ENCODE measurements around the gene LGR4. TPM values are rescaled to one million over a fixed set of nuclear protein-coding genes. Genes with fewer than 3 reads are reported as not detected.
A peak's percentile ranks its signal among the peaks of the same experiment; 100 is the strongest.

LGR4 gene
- total and polyA plus RNA-seq, 5 experiments from 2014 or later, result 0.13 to 1.3 (median 0.24) TPM

DNA sequence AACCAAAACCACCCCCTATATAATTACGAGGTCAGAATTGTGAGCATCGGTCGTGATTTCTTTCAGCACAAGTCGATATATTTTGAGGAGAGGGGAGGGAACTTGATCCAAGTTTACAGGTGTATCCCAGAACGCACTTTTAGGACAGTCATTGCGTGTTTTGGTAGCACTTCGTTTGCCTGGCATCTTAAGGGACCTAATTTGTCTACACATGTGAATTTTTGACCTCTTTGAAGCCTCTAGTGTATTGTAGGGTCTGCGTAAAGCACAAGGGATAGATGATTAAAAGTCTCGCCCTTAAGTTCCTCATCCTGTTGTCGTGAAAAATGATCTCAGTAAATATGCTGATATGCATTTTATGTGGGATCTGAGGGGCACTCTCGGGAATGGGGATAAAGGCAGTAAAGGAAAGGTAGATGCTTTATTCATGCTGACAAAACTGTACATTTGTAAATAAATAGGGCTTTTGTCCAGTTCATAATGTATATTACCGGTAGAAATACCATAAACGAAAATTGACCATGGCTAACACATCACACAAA lies 108.9 kb downstream of the LGR4 start:
- DNase-seq, result no peak
- POLR2A ChIA-PET, result interaction anchor here (0.5 to 1.0 kb wide), 2 partner anchors 64 to 143 kb away, joined by 3 to 8 read pairs; no protein-coding TSS in a partner anchor
- no peaks in the 10 kb centered on the region for H3K36me3 Mint-ChIP-seq
- H3K27ac Mint-ChIP-seq, result peak overlapping the region; percentile 82 to 94 (median 91)
- no peak for ATAC-seq
- H3K9me3 Mint-ChIP-seq, result no peaks in the 10 kb centered on the region
- peaks cover 0 to 2% (median 0%) of the 10 kb centered on the region in 5 donors for H3K27me3 Mint-ChIP-seq
- H3K4me3 Mint-ChIP-seq, result peak overlapping the region; percentile 85 to 96 (median 92)
- H3K4me1 Mint-ChIP-seq, result peaks cover 14 to 32% (median 28%) of the 10 kb centered on the region in 4 donors

DNA sequence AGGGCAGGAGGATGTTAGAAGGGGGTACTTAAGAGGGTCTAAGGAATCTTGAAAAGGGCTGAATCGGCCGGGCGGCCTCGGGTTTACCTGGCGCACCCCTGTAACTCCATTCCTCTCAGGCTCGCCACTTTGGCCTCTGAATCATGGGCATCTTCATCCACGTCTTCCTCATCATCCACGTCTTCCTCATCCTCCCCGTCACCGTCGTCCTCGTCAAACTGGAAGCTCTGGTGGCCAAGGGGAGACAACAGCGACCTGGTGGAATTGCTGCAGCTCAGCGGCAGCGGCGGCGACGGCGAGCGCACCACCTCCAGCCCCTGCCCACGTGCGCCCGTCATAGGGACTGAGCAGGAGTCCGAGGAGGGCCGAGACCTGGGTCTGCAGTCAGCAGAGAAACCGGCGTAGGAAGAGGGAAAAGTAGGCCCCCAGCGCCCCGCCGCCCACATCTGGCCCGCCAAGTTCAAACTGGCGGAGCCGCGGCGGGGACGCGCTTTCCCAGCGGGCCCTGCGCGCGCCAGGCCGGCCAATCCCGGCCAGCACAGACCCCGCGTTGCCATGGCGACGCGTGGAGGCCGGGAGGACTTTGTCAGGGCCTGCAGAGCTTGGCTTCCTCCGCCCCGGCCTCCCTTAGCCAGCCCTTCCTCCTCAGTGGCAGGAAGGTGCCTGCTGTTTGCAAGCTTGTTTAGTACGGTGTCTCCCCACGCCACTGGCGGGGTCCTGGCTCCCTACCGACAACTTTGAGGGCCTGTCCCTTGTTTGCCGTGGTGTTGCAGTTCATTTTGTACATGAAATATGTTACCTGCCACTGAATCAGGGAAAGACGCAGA lies 109.6 kb downstream of the LGR4 start, which contains the start of gene CCDC34:
CCDC34 (minus strand) TSS at position 467 of the 827 bp plus-strand sequence; CDS start at position 446, 21 bp downstream.
- Mint-ChIP-seq H3K9me3 (no peaks in the 10 kb centered on the region), H3K27me3 (no peaks in the 10 kb centered on the region), H3K36me3 (no peaks in the 10 kb centered on the region), H3K4me1 (peaks cover 14 to 32% (median 28%) of the 10 kb centered on the region in 4 donors), H3K27ac (peak within 1 kb of the TSS; percentile 82 to 94 (median 92)), H3K4me3 (peak within 1 kb of the TSS; percentile 85 to 96 (median 92))
- DNase-seq (peak; percentile 82 to 95 (median 88)), ATAC-seq (peak; percentile 98)
- POLR2A ChIA-PET, result interaction anchor here (0.5 to 1.0 kb wide), 2 partner anchors 63 to 144 kb away, joined by 3 to 8 read pairs; no protein-coding TSS in a partner anchor

DNA sequence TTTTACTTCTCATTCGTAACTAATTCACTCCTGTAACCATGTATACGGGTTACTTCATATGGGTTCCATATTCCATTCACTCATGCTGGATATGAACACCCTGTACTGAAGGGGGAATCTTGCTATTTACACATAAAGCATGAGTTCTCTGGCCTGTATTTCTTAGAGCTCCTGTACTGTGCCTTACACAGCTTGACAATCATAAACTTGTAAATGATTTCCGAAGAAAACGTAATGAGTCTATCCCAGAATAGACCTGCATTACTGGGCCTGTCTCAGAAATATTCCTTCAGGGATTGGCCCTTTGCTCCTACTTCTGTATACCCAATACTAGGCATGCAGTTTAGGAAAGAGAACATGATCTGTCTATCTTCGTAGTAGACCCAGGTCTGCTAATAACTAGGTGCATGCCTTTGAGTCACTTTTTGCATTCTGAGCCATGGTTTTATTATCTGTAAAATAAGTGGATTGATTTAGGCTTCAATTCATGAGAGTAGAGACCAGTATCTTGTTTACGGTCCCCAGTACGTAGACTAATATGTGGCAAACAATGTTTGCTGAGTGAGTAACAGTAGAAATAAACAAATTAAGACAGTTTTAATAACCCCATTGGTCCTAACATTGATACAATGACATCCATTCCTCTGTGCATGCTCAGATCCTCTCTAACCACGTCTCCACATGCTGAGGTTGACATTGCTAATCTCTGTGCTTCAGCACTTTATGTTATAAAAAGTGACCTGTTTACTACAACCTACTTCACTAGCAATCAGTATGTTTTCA lies 110.8 kb downstream of the LGR4 start:
- H3K4me1 Mint-ChIP-seq, result peaks cover 14 to 32% (median 28%) of the 10 kb centered on the region in 4 donors
- no peaks in the 10 kb centered on the region for H3K27me3 Mint-ChIP-seq
- H3K36me3 Mint-ChIP-seq, result no peaks in the 10 kb centered on the region

DNA sequence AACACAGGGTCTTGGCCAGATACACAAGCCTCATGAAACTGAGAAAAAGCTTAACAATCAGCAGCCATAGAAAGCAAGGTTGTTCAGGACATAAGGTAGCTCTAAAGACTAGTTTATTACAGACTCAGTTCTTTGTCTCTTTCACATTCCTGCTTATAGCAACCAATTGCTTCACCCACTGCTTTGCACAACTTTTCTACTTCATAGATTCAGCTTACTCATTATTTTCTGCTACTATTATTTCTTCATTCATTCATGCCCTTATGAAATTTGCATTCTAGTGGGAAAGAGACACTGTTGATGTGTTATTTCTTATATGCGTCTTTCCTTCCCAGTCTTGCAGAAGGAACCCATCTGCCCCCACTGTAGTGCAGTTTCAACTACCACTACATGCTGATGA lies 114.3 kb downstream of the LGR4 start:
- H3K27ac Mint-ChIP-seq, result no peak overlapping the region
- no peaks in the 10 kb centered on the region for H3K9me3 Mint-ChIP-seq
- H3K36me3 Mint-ChIP-seq, result peaks cover 0 to 3% (median 0%) of the 10 kb centered on the region in 3 donors
- no peak for DNase-seq
- POLR2A ChIA-PET, result no interaction called here
- ATAC-seq, result no peak
- no peaks in the 10 kb centered on the region for H3K27me3 Mint-ChIP-seq
- peaks cover 12 to 25% (median 21%) of the 10 kb centered on the region in 4 donors for H3K4me1 Mint-ChIP-seq
- H3K4me3 Mint-ChIP-seq, result no peak overlapping the region

More for the DNA sequence above, 110.8 kb downstream of the LGR4 start:
- POLR2A ChIA-PET, result no interaction called here
- DNase-seq, result peak in 1 of 10 donors; percentile 4
- ATAC-seq, result no peak
- Mint-ChIP-seq H3K9me3 (no peaks in the 10 kb centered on the region), H3K4me3 (peak overlapping the region; percentile 85 to 96 (median 92)), H3K27ac (peak overlapping the region in 4 of 10 donors; percentile 33 to 94 (median 83))

DNA sequence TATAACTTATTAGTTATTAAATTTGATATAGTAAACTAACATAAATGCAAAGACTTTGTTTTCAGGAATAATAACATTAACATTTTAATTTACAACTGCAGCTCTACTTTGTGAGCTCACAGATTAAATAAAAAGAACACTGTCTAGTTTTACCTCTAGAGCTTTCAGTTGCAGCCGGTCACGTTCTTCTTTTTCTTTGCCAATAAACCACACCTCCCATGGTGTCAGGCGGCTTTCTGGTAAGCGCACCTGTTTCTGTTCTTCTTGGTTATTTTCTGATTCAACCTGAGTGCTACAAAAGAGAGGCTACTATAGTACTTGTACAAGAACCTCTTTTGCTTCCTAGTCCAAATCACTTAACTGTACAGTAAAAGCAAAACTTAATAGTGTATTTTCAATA lies 115.3 kb downstream of the LGR4 start:
- no peak for DNase-seq
- ATAC-seq, result no peak
- no peak overlapping the region for H3K4me3 Mint-ChIP-seq
- H3K27me3 Mint-ChIP-seq, result no peaks in the 10 kb centered on the region
- H3K27ac Mint-ChIP-seq, result no peak overlapping the region
- peaks cover 0 to 3% (median 0%) of the 10 kb centered on the region in 3 donors for H3K36me3 Mint-ChIP-seq
- H3K9me3 Mint-ChIP-seq, result no peaks in the 10 kb centered on the region
- H3K4me1 Mint-ChIP-seq, result peaks cover 8 to 17% (median 12%) of the 10 kb centered on the region in 4 donors
- POLR2A ChIA-PET, result no interaction called here

DNA sequence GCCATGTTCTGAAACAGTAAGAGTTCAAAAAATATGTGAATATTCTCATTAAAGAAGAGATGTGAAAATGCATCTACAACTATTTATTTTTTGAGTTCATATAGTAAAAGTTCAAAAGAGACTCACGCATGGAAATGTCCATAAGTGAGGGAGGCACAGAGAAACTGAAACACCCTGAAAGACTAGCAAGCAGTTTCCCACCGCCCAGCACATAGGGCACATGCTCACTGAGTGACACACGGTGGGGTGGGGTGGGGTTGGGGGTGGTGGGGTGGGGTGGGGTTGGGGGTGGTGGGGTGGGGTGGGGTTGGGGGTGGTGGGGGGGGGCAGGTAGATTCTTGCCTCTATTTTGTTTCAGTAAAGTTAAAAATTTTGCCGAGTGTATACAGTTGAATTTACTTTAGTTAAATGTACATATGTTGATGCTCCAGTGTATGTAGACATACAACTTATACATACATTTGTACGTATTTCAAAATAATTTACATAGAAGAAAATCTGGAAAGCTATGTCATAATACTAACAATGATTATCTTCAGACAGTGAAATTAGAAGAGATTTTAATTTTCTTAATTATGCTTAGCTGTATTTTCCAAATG lies 115.9 kb downstream of the LGR4 start:
- H3K9me3 Mint-ChIP-seq, result no peaks in the 10 kb centered on the region
- POLR2A ChIA-PET, result no interaction called here
- H3K36me3 Mint-ChIP-seq, result peaks cover 0 to 3% (median 0%) of the 10 kb centered on the region in 3 donors

DNA sequence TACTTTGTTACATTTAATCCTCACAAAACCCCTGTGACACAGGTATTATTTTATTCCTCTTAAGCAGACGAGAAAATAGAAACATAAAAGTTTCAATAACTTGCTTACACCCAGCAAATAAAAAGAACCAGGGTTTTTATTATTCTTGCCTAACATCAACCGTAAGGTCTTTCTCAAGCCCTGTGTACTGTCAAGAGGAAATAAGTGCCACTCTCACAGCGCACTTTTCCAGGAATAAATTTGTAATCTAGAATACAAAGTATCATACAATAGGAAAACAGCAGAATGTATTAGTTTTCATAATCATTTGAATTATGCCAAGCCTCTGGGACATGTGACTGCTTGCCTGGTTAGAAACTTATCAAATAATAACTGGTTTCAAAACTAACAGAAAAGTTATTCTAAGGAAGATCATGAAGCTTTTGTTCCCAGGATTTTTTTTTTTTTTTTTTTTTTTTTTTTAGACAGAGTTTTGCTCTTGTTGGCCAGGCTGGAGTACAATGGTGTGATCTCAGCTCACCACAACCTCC lies 117.0 kb downstream of the LGR4 start:
- Mint-ChIP-seq H3K27ac (no peak overlapping the region), H3K4me3 (no peak overlapping the region), H3K9me3 (no peaks in the 10 kb centered on the region), H3K27me3 (no peaks in the 10 kb centered on the region), H3K4me1 (peaks cover 0 to 5% (median 2%) of the 10 kb centered on the region in 4 donors), H3K36me3 (peaks cover 0 to 9% (median 0%) of the 10 kb centered on the region in 3 donors)
- POLR2A ChIA-PET, result no interaction called here
- DNase-seq, result no peak
- no peak for ATAC-seq

More for the DNA sequence above, 115.9 kb downstream of the LGR4 start:
- H3K4me1 Mint-ChIP-seq, result peaks cover 6 to 12% (median 7%) of the 10 kb centered on the region in 4 donors
- DNase-seq (no peak), ATAC-seq (no peak)
- no peaks in the 10 kb centered on the region for H3K27me3 Mint-ChIP-seq
- no peak overlapping the region for H3K4me3 Mint-ChIP-seq
- H3K27ac Mint-ChIP-seq, result no peak overlapping the region

DNA sequence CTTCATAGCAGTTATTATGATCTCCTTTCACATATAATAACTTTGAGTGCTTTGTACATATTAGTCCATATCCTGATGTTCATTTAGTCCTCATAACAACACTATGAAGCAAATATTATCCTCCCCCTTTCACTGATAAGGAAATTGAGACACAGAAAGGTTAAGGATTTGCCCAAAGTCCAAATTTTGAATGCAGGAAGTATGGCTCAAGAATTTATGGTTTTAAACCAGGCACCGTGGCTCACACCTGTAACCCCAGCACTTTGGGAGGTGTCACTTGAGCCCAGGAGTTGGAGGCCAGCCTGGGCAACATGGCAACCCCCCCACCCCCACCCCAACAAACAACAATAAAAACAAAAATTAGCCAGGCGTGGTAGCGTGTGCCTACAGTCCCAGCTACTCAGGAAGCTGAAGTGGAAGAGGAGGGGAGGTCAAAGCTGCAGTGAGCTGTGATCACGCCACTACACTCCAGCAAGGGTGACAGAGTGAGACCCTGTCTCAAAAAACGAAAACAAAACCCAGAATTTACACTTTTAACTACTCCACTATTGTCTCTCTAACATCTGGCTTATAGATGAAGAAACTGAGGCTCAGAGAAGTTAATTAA lies 118.1 kb downstream of the LGR4 start:
- Mint-ChIP-seq H3K27me3 (no peaks in the 10 kb centered on the region), H3K4me1 (peaks cover 0 to 3% (median under 1%) of the 10 kb centered on the region in 4 donors), H3K4me3 (no peak overlapping the region), H3K36me3 (peaks cover 6 to 17% (median 6%) of the 10 kb centered on the region in 3 donors), H3K27ac (no peak overlapping the region), H3K9me3 (no peaks in the 10 kb centered on the region)
- ATAC-seq (no peak), DNase-seq (no peak)
- POLR2A ChIA-PET, result no interaction called here

DNA sequence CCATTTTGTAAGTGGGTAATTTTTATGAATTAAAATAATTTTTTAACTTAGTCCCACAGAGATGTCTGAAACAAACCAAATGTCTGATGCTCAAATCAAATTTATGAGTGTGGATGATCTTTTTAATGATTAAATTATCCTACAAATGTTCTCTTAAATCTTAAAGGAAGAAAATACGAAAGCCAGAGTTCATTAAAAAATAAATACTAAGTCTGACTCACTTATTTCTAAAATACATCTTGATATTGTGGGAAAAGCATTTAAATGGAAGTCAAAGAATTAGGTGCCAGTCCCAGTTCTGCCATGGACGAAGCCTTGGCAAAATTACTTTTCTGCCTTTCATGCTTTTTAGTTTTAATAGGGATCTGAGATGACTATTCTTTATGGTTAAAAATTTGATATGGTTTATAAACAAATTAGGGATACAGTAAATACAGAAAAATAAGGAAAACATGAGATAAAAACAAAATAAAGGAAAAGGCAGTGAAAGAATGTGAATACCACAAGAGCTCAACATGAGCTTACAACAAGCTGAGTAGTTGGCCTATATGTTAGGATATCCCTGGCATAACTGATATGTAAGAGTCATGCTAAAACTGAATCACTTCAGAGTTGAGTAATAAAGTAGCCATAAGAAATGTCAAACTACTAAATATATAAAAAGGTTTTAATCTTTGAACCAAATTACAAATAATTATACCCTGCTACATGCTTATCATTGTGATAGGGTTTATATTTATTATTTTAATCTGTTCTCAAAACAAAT lies 118.8 kb downstream of the LGR4 start:
- H3K27ac Mint-ChIP-seq, result no peak overlapping the region
- peaks cover 0 to 1% (median 0%) of the 10 kb centered on the region in 4 donors for H3K4me1 Mint-ChIP-seq
- ATAC-seq (no peak), DNase-seq (no peak)
- no peaks in the 10 kb centered on the region for H3K27me3 Mint-ChIP-seq
- H3K9me3 Mint-ChIP-seq, result no peaks in the 10 kb centered on the region
- POLR2A ChIA-PET, result no interaction called here
- H3K4me3 Mint-ChIP-seq, result no peak overlapping the region
- peaks cover 6 to 17% (median 6%) of the 10 kb centered on the region in 3 donors for H3K36me3 Mint-ChIP-seq

DNA sequence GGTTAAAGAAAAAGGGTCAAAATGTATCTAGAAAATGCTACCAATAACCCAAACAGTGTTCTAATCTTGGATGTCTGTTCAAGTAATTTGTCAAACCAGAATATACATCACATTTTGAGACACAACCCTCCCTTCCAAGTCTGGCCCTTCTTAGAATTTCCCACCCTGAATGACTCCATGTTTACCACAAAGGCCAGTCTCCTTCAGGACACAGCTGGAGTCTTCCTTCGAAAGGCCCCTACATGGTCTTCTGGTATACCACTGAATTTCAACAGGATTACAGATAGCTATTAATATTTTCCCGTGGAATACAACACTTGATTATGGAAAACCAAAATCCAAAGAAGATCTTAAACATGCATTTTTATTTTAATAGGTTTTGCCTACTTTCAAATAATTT lies 119.8 kb downstream of the LGR4 start:
- POLR2A ChIA-PET, result no interaction called here
- H3K4me3 Mint-ChIP-seq, result no peak overlapping the region
- ATAC-seq (no peak), DNase-seq (no peak)
- no peak overlapping the region for H3K27ac Mint-ChIP-seq
- peaks cover 6 to 22% (median 8%) of the 10 kb centered on the region in 3 donors for H3K36me3 Mint-ChIP-seq
- H3K4me1 Mint-ChIP-seq, result peaks cover 0 to 2% (median under 1%) of the 10 kb centered on the region in 4 donors
- no peaks in the 10 kb centered on the region for H3K9me3 Mint-ChIP-seq
- H3K27me3 Mint-ChIP-seq, result no peaks in the 10 kb centered on the region

DNA sequence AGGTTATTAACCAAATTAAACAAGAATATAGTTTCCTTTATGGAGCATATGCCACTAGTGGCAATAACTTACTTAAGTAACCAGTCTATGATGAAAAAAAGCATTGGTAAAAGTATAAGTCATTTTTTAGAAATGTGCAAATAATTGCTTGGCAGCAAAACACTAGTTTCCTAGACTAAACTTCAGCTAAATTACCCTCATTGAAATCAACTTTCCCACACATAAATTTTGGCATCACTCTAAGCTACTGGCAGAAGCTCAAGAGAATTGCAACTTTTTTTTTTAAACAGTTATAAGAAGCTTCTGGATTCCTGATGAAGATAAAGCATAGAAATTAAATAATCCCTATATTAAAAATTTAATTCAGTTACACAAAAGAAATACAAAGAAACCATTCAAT lies 122.1 kb downstream of the LGR4 start:
- Mint-ChIP-seq H3K27me3 (no peaks in the 10 kb centered on the region), H3K36me3 (peaks cover 6 to 28% (median 14%) of the 10 kb centered on the region in 3 donors), H3K27ac (no peak overlapping the region), H3K9me3 (no peaks in the 10 kb centered on the region), H3K4me1 (peaks cover 0 to 2% (median 0%) of the 10 kb centered on the region in 4 donors), H3K4me3 (no peak overlapping the region)
- DNase-seq (no peak), ATAC-seq (no peak)
- POLR2A ChIA-PET, result no interaction called here
